ENCODE data around the gene KLHDC4. TPM values are rescaled to one million over a fixed set of nuclear protein-coding genes. Genes with fewer than 3 reads are reported as not detected.
A peak's percentile ranks its signal among the peaks of the same experiment; 100 is the strongest.

Gene KLHDC4
- total and polyA plus RNA-seq, 7 experiments from 2014 or later, result 20.0 to 110 (median 83.0) TPM

GRCh38 chr16:87665193-87665592 lies 100.6 kb downstream of the KLHDC4 start:
- no peaks in the 10 kb centered on the region for H3K36me3 ChIP-seq (ENCODE audit: control insufficient read depth in 2 of 3, insufficient read depth in 3 of 3, low read length in 3 of 3)
- no peak overlapping the region for H3K4me3 Mint-ChIP-seq
- no peak overlapping the region for H3K4me3 ChIP-seq (ENCODE audit: low read length)
- intact Hi-C loops (cut with micrococcal nuclease), result no loop called here
- peaks cover 0 to 34% (median 7%) of the 10 kb centered on the region in 5 donors for H3K27me3 Mint-ChIP-seq
- H3K4me1 ChIP-seq (ENCODE audit: control insufficient read depth in 2 of 2, insufficient read depth in 2 of 2, low read length in 2 of 2), result no peaks in the 10 kb centered on the region
- peaks cover 0 to 7% (median 0%) of the 10 kb centered on the region in 7 donors for H3K4me1 Mint-ChIP-seq
- H3K27ac Mint-ChIP-seq, result no peak overlapping the region
- H3K36me3 Mint-ChIP-seq, result no peaks in the 10 kb centered on the region
- ChIA-PET POLR2A (no interaction called here), CTCF (no interaction called here)
- peaks cover 0 to 2% (median 0%) of the 10 kb centered on the region in 11 donors for H3K9me3 Mint-ChIP-seq
- DNase-seq, result no peak
- no peaks in the 10 kb centered on the region for H3K27me3 ChIP-seq (ENCODE audit: control insufficient read depth in 2 of 2, insufficient read depth in 2 of 2, low read length in 2 of 2)
- H3K9me3 ChIP-seq (ENCODE audit: control insufficient read depth in 2 of 3, low read length in 3 of 3), result no peaks in the 10 kb centered on the region
- no peak for ATAC-seq
- no peak overlapping the region for H3K27ac ChIP-seq (ENCODE audit: low read depth, low read length)

DNA sequence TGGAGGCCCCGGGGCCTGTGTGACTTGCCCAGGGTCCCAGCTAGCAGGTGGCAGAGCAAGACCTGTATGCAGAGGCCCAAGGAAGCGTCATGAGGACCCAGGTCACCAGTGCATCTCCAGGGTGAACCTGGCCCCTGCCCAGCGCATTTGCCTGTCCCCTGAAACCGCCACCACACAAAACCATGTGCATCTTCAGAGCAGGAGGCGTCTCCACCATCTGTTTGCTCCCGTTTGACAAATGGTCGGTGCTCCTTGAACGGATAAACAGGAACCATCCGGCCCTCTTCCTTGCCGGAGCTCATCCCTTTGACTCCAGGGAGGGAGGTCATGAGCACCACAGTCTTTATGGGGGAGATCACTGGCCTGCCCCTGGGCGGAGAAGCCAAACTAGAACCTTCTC lies 101.0 kb downstream of the KLHDC4 start:
- DNase-seq, result no peak
- intact Hi-C loops (cut with micrococcal nuclease), result no loop called here
- Histone ChIP-seq H3K4me1 (ENCODE audit: control insufficient read depth in 2 of 2, insufficient read depth in 2 of 2, low read length in 2 of 2) (no peaks in the 10 kb centered on the region), H3K27me3 (ENCODE audit: control insufficient read depth in 2 of 2, insufficient read depth in 2 of 2, low read length in 2 of 2) (no peaks in the 10 kb centered on the region), H3K4me3 (ENCODE audit: low read length) (no peak overlapping the region), H3K9me3 (ENCODE audit: control insufficient read depth in 2 of 3, low read length in 3 of 3) (no peaks in the 10 kb centered on the region), H3K27ac (ENCODE audit: low read depth, low read length) (no peak overlapping the region), H3K36me3 (ENCODE audit: control insufficient read depth in 2 of 3, insufficient read depth in 3 of 3, low read length in 3 of 3) (no peaks in the 10 kb centered on the region)
- Mint-ChIP-seq H3K27me3 (peaks cover 0 to 34% (median 7%) of the 10 kb centered on the region in 5 donors), H3K4me1 (peaks cover 0 to 7% (median 0%) of the 10 kb centered on the region in 7 donors), H3K36me3 (no peaks in the 10 kb centered on the region), H3K4me3 (no peak overlapping the region), H3K9me3 (peaks cover 0 to 2% (median 0%) of the 10 kb centered on the region in 11 donors), H3K27ac (no peak overlapping the region)
- no peak for ATAC-seq
- POLR2A ChIA-PET, result no interaction called here
- CTCF ChIA-PET, result no interaction called here

DNA sequence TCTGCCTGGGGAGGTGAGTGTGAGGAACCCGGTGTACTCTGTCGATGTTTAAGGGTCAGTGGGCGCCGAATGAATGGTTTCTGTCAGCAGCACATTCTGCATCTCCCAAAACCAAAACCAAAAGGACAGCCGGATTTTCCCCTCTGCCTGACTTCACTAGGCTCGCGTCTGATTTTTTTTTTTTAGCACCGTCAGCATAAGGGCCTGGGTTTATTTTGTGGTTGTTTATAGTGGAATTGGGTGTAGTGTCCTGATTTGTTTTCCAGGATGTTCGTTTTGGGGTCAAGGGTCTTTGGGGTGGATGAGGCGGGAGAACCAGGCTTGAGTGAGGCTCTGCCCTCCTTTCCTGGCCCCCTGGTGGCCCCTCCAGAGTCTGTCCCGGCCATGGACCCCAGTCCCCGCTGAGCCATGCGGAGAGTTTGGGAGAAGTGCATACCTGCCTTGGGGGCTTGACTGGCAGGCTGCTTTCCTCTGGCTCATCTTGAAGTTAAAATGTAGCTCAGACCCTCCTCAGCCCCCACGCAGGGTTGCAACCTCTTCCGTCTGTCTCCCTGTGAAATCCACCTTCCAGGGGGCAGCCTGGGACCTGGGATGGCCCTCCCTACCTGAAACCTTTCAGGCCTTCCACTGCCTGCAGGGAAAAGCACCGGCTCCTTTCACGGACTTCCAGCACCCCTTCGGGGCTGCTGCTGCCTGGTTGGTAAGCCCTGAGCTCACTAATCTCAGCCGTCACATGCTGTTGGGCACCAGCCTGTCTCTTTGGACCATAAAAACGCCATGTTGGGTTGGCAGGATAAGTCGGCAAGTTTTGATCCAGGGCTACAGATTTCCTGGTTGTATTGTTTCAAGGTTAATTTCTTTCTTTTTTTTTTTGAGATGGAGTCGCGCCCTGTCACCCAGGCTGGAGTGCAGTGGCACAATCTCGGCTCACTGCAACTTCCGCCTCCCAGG lies 103.3 kb downstream of the KLHDC4 start:
- intact Hi-C loops (cut with micrococcal nuclease), result no loop called here
- ChIA-PET POLR2A (interaction anchor here (0.6 kb wide), 1 partner anchor 39 kb away, joined by 4 read pairs; no protein-coding TSS in a partner anchor), CTCF (no interaction called here)
- no peaks in the 10 kb centered on the region for H3K36me3 ChIP-seq (ENCODE audit: control insufficient read depth in 2 of 3, insufficient read depth in 3 of 3, low read length in 3 of 3)
- no peak overlapping the region for H3K4me3 ChIP-seq (ENCODE audit: low read length)
- no peak for ATAC-seq
- peaks cover 0 to 5% (median 0%) of the 10 kb centered on the region in 3 experiments for H3K9me3 ChIP-seq (ENCODE audit: control insufficient read depth in 2 of 3, low read length in 3 of 3)
- Mint-ChIP-seq H3K27me3 (peaks cover 0 to 34% (median 7%) of the 10 kb centered on the region in 5 donors), H3K4me3 (no peak overlapping the region), H3K27ac (no peak overlapping the region), H3K9me3 (peaks cover 0 to 2% (median 0%) of the 10 kb centered on the region in 11 donors), H3K4me1 (peaks cover 0 to 7% (median 0%) of the 10 kb centered on the region in 7 donors), H3K36me3 (no peaks in the 10 kb centered on the region)
- no peaks in the 10 kb centered on the region for H3K27me3 ChIP-seq (ENCODE audit: control insufficient read depth in 2 of 2, insufficient read depth in 2 of 2, low read length in 2 of 2)
- DNase-seq, result no peak
- H3K4me1 ChIP-seq (ENCODE audit: control insufficient read depth in 2 of 2, insufficient read depth in 2 of 2, low read length in 2 of 2), result no peaks in the 10 kb centered on the region
- H3K27ac ChIP-seq (ENCODE audit: low read depth, low read length), result no peak overlapping the region

- H3K9me3 Mint-ChIP-seq, result peaks cover 0 to 4% (median 0%) of the 10 kb centered on the region in 11 donors
- Histone ChIP-seq H3K27ac (ENCODE audit: low read depth, low read length) (no peak overlapping the region), H3K27me3 (ENCODE audit: control insufficient read depth in 2 of 2, insufficient read depth in 2 of 2, low read length in 2 of 2) (no peaks in the 10 kb centered on the region), H3K4me3 (ENCODE audit: low read length) (no peak overlapping the region), H3K4me1 (ENCODE audit: control insufficient read depth in 2 of 2, insufficient read depth in 2 of 2, low read length in 2 of 2) (no peaks in the 10 kb centered on the region), H3K36me3 (ENCODE audit: control insufficient read depth in 2 of 3, insufficient read depth in 3 of 3, low read length in 3 of 3) (no peaks in the 10 kb centered on the region), H3K9me3 (ENCODE audit: control insufficient read depth in 2 of 3, low read length in 3 of 3) (peaks cover 0 to 6% (median 0%) of the 10 kb centered on the region in 3 experiments)
- ATAC-seq (peak; percentile 81), DNase-seq (peak in 2 of 9 donors; percentile 4 to 41)
- no peak overlapping the region for H3K27ac Mint-ChIP-seq
- H3K27me3 Mint-ChIP-seq, result peaks cover 0 to 34% (median 7%) of the 10 kb centered on the region in 5 donors
- no peaks in the 10 kb centered on the region for H3K36me3 Mint-ChIP-seq
- intact Hi-C loops (cut with micrococcal nuclease), result no loop called here
- ChIA-PET CTCF (no interaction called here), POLR2A (interaction anchor here (0.6 kb wide), 1 partner anchor 40 kb away, joined by 4 read pairs; no protein-coding TSS in a partner anchor)
- H3K4me1 Mint-ChIP-seq, result peaks cover 0 to 7% (median 0%) of the 10 kb centered on the region in 7 donors
- H3K4me3 Mint-ChIP-seq, result no peak overlapping the region
Measured at GRCh38 chr16:87661561-87661960, 104.2 kb downstream of the KLHDC4 start.

GRCh38 chr16:87658564-87659225 lies 107.1 kb downstream of the KLHDC4 start:
- no peak overlapping the region for H3K27ac ChIP-seq (ENCODE audit: low read depth, low read length)
- DNase-seq, result no peak
- Mint-ChIP-seq H3K4me1 (peaks cover 0 to 6% (median 0%) of the 10 kb centered on the region in 7 donors), H3K27ac (no peak overlapping the region), H3K36me3 (no peaks in the 10 kb centered on the region), H3K4me3 (no peak overlapping the region), H3K27me3 (peaks cover 0 to 32% (median 7%) of the 10 kb centered on the region in 5 donors), H3K9me3 (peaks cover 0 to 4% (median 0%) of the 10 kb centered on the region in 11 donors)
- no peaks in the 10 kb centered on the region for H3K27me3 ChIP-seq (ENCODE audit: control insufficient read depth in 2 of 2, insufficient read depth in 2 of 2, low read length in 2 of 2)
- H3K36me3 ChIP-seq (ENCODE audit: control insufficient read depth in 2 of 3, insufficient read depth in 3 of 3, low read length in 3 of 3), result no peaks in the 10 kb centered on the region
- no peak overlapping the region for H3K4me3 ChIP-seq (ENCODE audit: low read length)
- POLR2A ChIA-PET, result no interaction called here
- ATAC-seq, result no peak
- intact Hi-C loops (cut with micrococcal nuclease), result no loop called here
- CTCF ChIA-PET, result no interaction called here
- H3K9me3 ChIP-seq (ENCODE audit: control insufficient read depth in 2 of 3, low read length in 3 of 3), result peaks cover 0 to 6% (median 0%) of the 10 kb centered on the region in 3 experiments
- H3K4me1 ChIP-seq (ENCODE audit: control insufficient read depth in 2 of 2, insufficient read depth in 2 of 2, low read length in 2 of 2), result no peaks in the 10 kb centered on the region
